ENCODE measurements around the gene GRIP2. TPM values are rescaled to one million over a fixed set of nuclear protein-coding genes. Genes with fewer than 3 reads are reported as not detected.
"Not testable (repeated sequence)": the region's sequence is repeated elsewhere in the genome, so short reads cannot be mapped to it uniquely, and the experiment has no call there.

The GRIP2 gene
- total RNA-seq, 2 donors from 2014 or later, result 18.2 to 19.8 TPM

DNA sequence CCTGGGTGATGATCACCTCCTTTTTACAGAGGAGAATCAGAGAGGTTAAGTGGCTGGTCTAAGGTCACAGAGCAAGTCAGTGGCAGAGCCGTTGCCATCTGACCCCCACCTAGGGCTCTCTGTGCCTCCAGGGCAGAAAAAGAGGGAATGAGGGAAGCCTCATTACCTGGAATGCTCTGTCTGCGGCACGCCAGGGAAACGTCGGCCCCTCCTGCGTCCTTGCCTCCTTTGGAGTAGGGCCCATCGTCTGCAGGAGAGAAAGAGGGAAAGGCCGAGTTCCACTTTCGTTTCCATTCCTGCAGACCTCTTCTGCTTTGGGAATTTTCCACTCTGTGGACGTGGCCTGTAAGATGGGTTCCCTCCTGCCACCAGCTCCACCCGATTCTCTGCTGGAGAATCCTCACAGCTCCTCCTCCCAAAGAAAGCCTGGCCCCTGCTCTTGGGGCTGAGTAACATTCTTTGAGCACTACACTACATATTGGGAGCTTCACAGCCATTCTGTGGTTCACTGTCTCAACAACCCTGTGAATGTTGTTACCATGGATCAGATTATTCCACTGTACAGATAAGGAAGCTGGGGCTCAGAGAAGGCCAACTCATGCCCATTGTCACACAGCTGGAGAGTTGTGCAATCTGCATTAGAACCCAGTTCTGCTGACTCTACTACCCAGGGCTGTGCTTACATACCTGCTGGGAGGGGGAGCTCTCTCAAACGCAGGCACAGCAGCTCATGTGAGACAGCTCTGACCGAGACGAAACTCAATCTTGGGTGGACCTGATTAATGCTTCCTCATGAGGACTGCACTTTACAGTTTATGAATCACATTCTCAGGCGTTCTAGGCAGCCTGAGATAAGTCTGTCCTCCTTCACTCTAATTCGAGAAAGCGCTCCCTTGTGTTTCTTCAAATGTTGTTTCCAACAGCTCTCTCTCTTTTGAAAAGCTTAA lies 14.2 kb downstream of the GRIP2 start:
- ATAC-seq (peak in 1 of 2 donors; percentile 67), DNase-seq (peak; percentile 17)
- intact Hi-C loops (cut with DNase I), result no loop called here

DNA sequence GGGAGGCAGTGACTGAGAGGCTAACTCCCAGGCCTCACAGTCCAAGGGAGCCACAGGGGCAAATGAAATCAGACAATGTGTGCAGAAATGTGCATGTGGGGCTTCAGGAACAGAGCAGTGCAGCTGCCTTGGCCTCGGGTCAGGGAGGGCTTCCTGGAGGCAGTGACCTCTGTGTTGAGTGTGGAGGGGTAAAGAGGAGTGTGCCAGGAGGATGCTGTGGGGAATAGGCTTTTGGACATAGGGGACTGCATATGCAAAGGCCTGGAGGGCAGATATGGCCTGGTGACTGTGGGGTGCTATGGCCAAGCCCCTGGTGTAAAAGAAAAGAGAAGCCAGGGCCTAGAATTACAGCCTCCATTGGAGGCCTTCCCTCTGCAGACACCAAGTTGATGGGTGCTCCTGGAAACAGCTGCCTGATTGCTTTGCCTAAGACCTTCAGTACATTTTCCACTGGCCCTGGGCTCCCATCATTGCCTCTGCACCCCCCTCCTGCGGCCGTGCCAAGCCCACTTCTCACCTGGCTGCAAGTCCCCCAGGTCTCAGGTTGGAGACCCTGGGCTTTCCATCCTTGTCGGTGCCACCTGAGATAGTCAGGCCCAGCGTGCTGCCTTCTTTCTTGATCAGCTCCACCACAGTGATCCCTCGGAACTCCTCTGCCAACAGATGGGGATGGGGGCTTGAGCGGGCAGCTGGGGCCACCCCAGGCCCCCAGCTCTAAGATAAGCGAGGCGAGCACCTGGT lies 15.1 kb downstream of the GRIP2 start:
- intact Hi-C loops (cut with DNase I), result no loop called here
- DNase-seq, result peak; percentile 20
- no peak for ATAC-seq

DNA sequence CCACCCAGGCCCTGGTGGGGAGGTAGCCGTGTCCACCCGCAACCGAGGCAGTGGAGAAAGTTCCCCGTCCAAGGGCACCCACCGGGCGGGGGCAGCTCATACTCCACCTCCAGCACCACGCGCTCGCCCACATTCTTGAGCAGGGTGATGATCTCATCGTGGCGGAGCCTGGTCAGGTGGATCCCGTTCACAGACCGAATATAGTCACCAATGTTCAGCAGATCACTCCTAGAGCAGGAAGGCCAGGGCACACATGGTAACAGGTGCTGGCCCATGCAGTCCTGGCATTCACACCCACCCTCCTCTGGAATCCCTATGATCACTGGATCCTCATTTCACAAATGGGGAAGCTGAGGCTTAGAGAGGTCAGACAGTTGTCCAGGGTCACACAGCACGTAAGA lies 15.8 kb downstream of the GRIP2 start:
- DNase-seq (peak; percentile 49), ATAC-seq (peak; percentile 59 to 60)
- intact Hi-C loops (cut with DNase I), result no loop called here

DNA sequence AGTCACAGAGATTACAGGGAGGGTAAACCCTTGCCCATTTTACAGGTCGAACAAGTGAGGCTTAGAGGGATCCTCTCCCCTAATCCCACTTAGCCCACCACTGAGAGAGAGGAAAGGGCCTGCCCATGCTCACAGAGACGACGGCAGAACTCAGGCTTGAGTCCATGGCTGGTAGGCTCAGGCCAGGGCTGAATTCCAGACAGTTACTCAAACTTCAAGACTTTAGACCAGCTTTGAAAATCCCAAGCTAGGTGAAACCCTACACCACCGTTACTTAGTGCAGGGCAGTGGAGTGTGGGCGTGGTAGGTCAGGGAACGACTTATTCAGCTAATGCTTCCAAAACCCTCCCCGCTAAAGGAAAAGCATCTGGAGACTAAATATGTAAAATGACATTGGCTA lies 16.4 kb downstream of the GRIP2 start:
- intact Hi-C loops (cut with DNase I), result no loop called here
- ATAC-seq (no peak), DNase-seq (peak; percentile 9)

DNA sequence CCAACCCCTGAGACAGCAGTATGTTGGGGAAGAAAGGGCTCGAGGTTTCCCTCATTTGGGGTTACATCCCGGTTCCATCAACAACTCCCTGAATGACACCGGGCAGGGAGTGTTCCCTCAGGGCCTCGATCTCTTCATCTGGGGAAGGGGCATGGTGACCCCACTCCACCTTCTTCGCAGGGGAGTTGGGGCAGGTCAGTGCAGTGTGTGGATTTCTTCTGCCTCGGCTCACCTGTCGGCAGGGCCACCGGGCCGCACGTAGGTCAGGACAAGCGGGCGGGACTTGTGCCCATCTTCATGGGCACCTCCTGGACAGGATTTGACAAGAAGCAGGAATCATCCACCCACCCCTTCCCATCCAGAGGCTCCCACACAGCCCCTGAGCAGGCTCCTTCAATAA lies 17.4 kb downstream of the GRIP2 start:
- ATAC-seq, result no peak
- intact Hi-C loops (cut with DNase I), result no loop called here
- DNase-seq, result no peak

DNA sequence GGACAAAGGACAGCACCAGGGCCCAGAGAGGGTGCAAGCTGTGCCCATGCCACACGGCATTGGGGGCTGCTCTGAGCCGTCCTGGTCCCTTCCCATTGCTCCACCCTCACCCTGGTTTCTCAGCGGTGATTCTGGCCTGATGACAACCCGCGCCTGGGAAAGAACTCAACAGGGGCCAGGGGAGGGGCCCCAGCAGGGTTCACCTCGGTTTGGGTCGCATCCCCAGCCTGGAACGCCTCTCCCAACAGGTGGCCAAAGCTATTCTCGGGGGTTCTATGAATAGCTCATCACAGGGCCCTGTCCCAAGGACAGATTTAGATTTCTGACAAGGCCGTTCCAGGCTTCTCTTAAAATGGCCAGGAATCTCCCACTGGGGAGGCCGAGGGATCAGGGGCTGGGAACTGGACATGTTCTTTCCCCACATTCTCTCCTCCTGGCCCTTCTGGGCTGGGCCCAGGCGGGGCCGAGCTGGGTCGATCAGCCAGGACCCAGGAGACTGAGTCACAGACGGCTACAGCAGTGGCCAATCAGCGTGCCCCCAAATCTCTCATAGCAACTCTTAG lies 17.9 kb downstream of the GRIP2 start:
- DNase-seq (peak; percentile 60), ATAC-seq (peak; percentile 72 to 86)
- intact Hi-C loops (cut with DNase I), result no loop called here

DNA sequence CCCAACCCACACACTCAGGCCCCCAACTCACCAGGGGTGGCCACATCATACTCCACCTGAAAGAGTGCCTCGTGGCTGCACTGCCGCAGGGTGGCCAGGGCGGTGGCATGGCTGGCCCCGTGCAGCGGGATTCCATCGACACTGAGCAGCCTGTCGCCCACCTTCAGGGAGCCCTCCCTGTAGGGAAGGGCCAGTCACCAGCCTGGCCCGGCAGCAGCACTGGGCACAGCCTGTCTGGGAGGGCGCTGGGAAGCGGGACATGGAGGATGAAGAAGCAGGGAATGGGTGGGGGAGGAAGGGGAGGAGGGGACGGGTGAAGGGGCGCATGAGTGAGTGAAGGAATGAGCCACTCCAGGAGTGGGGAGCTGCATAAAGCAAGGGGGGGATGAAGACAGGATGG lies 18.5 kb downstream of the GRIP2 start:
- ATAC-seq (peak in 1 of 2 donors; percentile 2), DNase-seq (peak; percentile 12)
- intact Hi-C loops (cut with DNase I), result no loop called here

DNA sequence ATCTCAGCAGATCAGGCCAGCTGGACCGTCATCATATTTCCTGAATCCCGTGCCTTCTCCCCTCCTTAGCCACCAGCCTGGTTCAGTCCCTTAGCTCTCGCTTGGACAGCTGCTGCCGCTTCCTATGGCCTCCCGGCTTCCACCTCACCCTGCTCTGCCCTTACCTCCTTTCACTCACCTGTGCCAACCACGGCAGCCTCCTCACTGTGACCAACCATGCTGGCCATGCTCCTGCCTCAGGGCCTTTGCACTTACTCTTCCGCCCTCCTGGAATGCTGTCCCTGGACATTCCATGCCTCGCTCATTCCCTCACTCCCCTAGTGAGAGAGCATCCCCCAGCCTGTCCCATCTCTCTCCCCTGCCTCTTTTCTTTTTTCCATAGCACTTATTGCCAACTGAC lies 19.2 kb downstream of the GRIP2 start:
- DNase-seq, result no peak
- no peak for ATAC-seq
- intact Hi-C loops (cut with DNase I), result no loop called here

DNA sequence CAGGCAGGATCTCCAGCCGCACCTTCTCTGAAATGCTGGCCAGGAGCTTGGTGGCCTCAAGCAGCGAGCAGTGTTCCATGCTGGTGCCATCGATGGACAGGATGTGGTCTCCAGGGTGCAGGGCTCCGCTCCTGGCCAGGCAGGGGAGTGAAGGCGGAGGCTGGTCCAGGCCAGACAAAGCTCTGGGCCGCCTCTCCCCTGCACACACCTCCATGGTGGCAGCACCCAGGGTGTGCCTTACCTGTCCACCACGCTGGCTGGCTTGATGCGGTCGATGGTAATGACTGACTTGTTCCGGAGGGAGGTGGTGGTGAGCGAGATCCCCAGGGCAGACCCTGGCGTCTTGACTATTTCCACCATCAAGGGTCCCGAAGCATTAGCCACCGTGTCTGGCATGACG lies 20.0 kb downstream of the GRIP2 start:
- intact Hi-C loops (cut with DNase I), result no loop called here
- DNase-seq (no peak), ATAC-seq (no peak)

DNA sequence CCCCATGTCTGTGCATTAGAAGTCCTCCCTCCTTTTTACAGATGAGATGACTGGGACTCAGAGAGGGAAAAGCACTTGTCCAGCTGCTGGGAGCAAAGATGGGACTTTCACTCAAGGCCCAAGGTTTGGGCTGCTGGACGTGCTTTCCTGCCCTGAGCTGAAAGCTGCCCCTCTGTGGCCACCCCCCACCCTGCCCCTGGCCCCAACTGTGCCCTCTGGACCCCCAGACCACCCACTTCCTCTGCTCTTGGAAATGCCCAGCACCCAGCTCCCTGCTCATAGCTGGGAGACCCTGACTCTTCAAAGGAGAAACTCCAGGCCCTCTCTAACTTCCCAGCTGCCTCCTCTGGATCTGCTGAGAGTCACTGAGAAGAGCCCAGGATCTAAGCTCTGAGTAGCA lies 20.7 kb downstream of the GRIP2 start:
- ATAC-seq, result no peak
- intact Hi-C loops (cut with DNase I), result loop anchor here in 1 of 2 donors (10.0 kb wide), 1 partner anchor 105 kb away; no protein-coding TSS in a partner anchor
- no peak for DNase-seq

DNA sequence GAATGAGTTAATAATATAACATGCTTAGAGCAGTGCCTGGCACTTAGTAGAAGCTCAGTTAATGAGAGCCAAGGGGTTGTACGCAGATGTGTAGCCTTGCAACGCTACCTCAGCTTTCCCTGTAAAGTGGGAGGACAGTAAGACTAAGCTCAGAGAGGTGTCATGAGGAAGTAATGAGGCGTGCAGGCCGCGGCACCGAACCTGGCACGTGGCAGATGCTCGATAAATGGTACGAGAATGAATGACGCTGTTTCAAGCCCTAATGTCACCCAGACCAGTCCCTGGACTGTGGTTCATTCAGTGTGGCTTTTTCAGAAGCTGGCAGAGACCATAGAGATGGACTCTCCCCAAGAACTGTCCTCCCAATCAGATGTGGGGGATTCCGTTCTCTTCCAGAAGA lies 21.2 kb downstream of the GRIP2 start:
- no peak for ATAC-seq
- intact Hi-C loops (cut with DNase I), result loop anchor here in 1 of 2 donors (10.0 kb wide), 1 partner anchor 106 kb away; no protein-coding TSS in a partner anchor
- DNase-seq, result no peak

DNA sequence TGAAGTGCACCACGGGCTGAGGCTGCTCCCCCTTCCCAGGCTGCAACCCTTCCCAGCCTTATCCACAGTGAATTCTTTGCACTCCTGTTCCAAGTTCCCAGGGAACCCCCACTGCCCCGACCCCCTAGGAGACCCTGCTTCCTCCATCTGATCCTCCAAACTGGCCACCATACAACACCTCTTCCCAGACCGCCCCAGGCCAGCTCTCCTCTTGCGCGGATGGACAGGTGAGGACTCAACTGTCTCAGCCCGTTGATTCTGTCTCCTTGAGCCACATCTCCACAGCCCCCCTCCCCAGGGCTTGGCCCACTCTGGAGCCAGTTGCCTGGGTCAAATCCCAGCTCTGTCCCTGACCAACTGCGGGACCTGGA lies 21.7 kb downstream of the GRIP2 start:
- intact Hi-C loops (cut with DNase I), result loop anchor here in 1 of 2 donors (10.0 kb wide), 1 partner anchor 106 kb away; no protein-coding TSS in a partner anchor
- no peak for ATAC-seq
- DNase-seq, result no peak

DNA sequence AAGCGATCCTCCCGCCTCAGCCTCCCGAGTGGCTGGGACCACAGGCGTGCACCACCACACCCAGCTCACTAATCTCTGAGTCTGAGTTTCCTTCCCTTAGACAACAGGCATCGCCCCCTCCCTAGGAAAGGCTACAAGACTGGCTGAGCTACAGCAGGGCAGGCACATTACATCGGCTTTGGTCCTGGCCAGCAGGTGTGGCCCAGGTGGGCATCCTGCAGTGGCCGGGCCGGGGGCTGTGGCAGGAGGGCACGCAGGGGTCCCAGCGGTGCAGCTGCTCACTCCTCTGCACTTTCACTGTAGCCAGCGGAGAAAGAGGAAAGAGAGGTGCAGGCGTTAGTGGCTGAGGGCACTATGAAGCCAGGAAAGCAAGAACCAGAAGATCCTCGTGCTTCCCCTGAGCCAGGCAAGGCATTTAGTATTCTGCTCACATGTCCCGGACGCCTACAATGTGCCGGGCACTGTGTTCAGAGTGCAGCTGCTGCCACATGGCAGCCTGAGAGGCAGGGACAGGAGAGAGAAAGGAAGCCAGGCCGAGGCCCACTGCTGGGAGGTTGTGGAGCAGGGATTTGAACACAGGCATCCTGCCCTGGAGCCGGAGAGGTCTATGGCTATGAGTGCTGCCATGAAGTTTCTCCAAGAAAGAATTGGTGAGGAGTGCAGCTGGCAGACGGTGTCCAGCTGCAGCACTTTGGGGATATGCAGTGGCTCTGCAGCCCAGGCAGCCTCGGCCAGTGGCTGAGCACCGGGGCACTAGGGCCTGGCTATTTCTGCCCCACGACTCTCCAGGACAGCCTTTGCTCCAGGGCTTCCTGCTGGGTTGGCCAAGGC lies 22.3 kb downstream of the GRIP2 start:
- DNase-seq, result no peak
- ATAC-seq, result no peak
- intact Hi-C loops (cut with DNase I), result loop anchor here in 1 of 2 donors (10.0 kb wide), 1 partner anchor 107 kb away; no protein-coding TSS in a partner anchor

DNA sequence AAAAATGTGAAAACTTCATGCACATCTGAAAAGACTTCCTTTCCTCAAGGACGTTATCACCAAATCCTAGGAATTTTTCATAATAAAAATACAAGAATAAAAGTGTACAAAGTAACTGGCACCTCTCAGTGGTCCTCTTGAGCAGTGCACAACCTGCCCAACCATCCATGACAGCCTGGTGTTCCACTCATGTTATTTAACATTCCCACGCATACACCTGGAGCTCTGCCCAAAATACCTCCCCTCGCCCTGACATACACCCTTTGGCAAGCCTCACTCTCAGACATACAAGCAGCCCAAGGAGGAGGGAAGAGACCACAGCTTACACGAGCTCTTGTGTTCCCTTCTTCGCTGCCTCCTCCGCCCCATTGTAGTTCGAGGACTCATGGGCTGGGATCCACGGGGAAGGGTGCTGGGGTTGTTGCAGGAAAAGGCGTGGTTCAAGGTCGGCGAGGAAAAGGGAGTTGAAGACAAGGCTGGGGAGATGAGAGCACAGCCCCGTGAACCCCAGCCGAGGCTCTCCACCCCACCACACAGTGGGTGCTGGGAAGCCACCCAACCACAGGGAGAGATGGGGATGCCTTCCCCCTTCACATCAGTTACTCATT lies 23.3 kb downstream of the GRIP2 start:
- intact Hi-C loops (cut with DNase I), result loop anchor here in 1 of 2 donors (10.0 kb wide), 1 partner anchor 108 kb away; no protein-coding TSS in a partner anchor
- ATAC-seq, result no peak
- DNase-seq, result no peak

DNA sequence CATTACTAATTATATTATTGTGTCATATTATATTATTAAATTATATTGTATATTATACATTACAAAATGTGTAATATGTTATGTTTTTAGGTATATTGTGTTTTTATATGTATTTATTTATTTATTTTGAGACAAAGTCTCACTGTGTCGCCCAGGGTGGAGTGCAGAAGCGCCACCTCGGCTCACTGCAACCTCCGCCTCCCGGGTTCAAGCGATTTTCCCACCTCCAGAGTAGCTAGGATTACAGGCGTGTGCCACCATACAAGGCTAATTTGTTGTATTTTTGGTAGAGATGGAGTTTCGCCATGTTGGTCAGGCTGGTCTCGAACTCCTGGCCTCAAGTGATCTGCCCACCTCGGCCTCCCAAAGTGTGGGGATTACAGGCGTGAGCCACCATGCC lies 24.6 kb downstream of the GRIP2 start:
- ATAC-seq, DNase-seq: not testable (repeated sequence)
- intact Hi-C loops (cut with DNase I), result loop anchor here in 1 of 2 donors (10.0 kb wide), 1 partner anchor 109 kb away; no protein-coding TSS in a partner anchor

DNA sequence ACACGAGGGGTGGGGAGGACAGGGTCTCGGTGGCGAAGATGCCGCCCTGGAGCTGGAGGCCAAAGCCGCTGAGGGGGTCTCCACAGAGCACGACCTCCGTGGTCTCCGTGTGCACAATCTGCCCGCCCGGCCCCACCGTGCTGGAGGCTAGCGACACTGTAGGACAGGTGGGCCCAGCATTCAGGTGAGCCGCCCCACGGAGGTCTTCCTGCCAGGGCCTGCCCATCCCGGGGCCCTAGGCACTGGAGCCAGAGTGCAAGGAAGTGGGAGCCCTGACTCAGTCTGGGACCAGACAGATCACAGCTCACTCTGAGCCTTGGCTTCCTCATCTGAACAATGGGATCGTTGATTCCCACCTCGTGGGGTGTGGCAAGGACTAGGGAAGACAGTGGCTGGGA lies 25.8 kb downstream of the GRIP2 start:
- no peak for ATAC-seq
- DNase-seq, result no peak
- intact Hi-C loops (cut with DNase I), result loop anchor here (5.0 to 10.0 kb wide), 2 partner anchors 33 to 110 kb away; no protein-coding TSS in a partner anchor

DNA sequence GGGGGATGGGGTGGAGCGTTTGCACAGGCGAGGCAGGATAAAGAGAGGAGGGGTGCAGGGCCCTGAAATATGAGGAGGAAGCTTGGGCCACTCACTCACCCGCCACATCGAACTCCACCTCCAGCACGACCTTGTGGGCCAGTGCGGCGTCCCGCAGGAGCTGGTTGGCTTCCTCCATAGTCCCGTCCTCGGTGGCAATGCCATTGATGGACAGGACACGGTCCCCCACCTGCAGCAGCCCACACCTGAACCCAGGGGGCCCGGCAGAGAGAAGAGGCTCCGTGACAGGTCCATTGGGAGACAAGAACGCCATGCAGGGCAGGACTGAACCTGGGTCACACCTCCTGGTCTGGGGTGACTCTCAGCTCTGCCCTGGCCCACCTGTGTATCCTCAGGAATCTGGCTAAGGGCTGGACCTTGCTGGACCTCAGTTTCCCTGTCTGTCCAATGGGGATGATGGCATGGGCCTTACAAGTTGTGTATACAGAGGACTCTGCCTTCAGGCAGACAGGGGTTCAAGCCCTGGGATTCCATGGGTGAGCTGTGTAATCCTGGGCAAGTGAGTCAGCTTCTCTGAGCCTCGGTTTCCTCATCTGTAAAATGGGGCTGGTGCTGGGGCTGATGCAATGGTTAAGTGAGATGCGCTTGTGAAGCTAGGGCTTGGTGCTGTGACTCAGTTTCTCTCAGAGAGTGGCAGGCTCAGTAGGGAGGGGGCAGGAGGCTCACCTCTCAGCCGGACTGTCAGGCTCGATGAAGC lies 26.4 kb downstream of the GRIP2 start:
- intact Hi-C loops (cut with DNase I), result loop anchor here (5.0 to 10.0 kb wide), 2 partner anchors 34 to 111 kb away; no protein-coding TSS in a partner anchor
- DNase-seq, result no peak
- ATAC-seq, result no peak

All from left cardiac atrium (tissue), 4 donors.